Stimulated activated CD8-positive, alpha-beta memory T cell treated with anti-CD3 and anti-CD28 coated beads, Interleukin-12 subunit alpha, Interleukin-12 subunit beta, amount 100 ng/mL, for 1 hour (primary cell): Measurements from ENCODE around the gene GMNN.
"Not testable (repeated sequence)": the region's sequence is repeated elsewhere in the genome, so short reads cannot be mapped to it uniquely, and the experiment has no call there.

Source experiments
- DNase-seq: peaks from one replicate; pipeline ENCODE4 v3.0.0-alpha.2; 2020; ENCODE audit warnings: low read depth

The GMNN gene

DNA sequence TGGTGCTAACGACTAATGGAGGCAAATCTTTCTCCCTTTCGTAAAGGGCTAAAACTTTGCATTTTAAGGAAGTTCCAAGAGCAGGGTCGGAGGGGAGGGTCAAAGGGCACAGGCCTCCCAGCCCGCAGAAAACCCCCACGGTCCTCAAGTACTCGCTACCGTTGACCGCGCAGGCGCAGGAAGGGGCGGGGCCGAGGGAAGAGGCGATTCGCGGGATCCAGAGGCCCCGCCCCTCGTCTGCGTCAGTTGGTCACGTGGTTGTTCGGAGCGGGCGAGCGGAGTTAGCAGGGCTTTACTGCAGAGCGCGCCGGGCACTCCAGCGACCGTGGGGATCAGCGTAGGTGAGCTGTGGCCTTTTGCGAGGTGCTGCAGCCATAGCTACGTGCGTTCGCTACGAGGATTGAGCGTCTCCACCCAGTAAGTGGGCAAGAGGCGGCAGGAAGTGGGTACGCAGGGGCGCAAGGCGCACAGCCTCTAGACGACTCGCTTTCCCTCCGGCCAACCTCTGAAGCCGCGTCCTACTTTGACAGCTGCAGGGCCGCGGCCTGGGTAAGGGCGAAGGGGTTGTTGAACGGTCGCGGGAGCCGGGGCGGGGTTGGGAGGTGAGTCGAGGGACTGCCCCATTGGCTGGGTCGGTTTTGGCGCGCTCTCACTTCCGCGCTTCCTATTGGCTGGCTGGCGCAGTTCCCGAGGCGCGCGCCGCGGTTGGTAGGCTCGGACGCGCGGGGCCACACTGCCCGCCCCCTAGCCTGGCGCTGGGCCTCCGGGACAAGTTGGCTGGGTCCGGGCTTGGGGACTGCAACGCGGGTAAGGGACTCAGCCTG, at the start of gene GMNN:
Gene GMNN, plus strand, starts transcription at position 242 of the 824 bp plus-strand sequence. CDS start 2,310 bp downstream, outside the sequence.
- DNase-seq = peak; percentile 98

DNA sequence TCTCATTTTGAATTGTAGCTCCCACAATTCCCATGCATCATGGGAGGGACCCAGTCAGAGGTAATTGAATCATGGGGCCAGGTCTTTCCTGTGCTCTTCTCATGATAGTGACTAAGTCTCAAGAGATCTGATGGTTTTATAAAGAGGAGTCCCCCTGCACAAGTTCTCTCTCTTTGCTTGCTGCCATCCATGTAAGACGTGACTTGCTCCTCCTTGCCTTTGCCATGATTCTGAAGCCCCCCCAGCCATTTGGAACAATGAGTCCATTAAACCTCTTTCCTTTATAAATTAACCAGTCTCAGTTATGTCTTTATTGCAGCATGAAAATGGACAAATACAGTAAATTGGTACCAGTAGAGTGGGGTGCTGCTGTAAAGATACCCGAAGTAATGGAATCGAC, 44.1 kb upstream of the GMNN start:
- DNase-seq = not testable (repeated sequence)

DNA sequence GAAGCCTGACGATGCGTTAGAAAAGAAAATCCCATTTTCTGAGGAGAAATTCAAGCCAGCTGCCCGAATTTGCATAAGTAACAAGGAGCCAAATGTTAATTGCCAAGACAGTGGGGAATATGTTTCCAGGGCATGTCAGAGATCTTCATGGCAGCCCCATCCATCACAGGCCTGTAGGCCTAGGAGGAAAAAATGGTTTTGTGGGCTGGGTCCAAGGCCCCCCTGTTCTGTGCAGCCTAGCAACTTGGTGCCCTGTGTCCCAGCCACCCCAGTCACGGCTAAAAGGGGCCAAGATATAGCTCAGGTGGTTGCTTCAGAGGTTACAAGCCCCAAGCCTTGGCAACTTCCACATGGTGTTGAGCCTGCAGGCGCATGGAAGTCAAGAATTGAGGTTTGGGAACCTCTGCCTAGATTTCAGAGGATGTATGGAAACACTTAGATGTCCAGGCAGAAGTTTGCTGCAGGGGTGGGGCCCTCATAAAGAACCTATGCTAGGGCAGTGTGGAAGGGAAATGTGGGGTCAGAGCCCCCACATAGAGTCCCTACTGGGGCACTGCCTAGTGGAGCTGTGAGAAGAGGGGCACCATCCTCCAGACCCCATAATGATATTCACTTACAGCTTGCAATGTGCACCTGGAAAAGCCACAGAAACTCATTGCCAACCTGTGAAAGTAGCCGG, 43.1 kb upstream of the GMNN start:
- not testable (repeated sequence) for DNase-seq

DNA sequence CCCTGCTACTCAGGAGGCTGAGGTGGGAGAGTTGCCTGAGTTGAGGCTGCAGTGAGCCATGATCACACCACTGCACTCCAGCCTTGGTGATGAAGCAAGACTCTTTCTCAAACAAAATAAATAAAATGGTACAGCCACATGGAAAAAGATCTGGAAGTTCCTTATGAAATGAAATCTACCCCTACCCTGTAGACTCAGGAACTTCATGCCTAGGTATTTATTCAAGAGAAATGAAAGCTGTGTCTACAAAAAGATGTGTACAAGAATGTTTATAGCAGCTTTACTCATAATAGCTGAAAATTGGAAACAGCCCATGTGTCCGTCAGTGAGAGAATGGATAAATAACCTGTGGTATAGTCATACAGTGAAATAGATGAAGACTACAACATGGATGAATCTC, 40.6 kb upstream of the GMNN start:
- no peak for DNase-seq

DNA sequence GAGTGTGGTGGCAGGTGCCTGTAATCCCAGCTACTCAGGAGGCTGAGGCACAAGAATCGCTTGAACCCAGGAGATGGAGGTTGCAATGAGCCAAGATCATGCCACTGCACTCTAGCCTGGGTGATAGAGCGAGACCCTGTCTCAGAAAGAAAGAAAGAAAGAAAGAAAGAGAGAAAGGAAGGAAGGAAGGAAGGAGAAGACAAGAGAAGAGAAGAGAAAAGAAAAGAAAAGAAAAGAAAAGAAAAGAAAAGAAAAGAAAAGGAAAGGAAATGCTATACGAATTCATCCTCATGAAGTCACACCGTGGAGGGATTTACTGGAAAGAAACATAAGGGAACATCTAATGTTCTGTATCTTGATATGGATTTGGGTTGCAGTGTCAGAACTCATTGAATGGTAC, 40.0 kb upstream of the GMNN start:
- not testable (repeated sequence) for DNase-seq

DNA sequence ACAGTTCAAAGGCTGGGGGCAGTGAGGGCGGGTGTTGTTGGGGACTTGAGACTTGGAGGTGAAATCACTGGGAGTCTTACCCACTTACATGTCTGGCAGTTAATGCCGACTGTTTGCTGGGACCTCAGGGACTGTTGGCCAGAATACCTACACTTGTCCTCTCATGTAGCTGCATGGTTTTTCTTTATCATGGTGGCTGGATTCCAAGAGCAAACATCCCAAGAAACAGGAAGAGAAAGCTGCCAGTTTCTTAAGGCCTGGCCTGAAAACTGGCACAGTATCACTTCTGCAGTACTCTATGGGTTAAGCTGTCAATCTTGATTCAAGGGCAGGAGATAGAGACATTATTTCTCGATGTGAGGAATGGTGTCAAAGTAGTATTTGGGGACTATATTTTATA, 36.0 kb upstream of the GMNN start:
- DNase-seq = no peak

DNA sequence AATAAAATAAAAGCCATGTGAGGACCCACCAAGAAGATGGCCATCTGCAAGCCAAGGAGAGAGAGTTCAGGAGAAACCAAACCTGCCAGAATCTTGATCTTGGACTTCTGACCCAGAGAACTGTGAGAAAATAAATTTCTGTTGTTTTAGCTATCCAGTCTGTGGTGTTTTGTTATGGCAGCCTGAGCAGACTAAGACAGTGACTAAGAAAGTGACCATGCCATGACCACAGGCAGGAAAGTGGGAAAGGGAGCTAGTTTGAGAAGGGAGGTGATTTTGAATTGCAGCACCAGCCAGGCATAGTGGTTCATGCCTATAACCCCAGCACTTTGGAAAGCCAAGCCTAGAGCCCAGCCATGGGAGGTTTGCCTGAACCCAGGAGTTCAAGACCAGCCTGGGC, 33.9 kb upstream of the GMNN start:
- no peak for DNase-seq

DNA sequence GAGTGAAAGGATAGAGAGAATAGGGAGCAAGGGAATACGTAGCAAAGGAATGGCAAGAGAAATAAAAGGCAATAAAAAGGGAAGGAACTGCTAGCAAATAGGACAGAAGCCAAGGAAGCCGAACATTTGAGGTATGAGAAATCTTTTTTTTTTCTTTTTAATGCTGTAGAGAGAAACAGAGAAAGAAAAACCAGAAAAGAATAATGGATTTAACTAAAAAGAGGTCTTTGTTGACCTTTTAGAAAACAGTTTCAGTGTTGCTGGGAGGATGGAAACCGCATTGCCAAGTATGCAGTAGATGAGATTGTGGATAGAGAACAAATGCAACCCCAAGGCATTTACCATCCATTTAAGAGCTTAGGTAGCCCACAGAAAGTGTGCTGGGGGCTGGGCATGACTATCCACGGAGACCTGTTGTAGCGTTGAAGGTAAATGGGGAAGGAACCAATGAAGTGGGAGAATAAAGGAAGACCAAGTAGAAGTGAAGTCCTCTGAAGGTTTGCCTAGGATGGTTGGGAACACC, 32.5 kb upstream of the GMNN start:
- DNase-seq = no peak

DNA sequence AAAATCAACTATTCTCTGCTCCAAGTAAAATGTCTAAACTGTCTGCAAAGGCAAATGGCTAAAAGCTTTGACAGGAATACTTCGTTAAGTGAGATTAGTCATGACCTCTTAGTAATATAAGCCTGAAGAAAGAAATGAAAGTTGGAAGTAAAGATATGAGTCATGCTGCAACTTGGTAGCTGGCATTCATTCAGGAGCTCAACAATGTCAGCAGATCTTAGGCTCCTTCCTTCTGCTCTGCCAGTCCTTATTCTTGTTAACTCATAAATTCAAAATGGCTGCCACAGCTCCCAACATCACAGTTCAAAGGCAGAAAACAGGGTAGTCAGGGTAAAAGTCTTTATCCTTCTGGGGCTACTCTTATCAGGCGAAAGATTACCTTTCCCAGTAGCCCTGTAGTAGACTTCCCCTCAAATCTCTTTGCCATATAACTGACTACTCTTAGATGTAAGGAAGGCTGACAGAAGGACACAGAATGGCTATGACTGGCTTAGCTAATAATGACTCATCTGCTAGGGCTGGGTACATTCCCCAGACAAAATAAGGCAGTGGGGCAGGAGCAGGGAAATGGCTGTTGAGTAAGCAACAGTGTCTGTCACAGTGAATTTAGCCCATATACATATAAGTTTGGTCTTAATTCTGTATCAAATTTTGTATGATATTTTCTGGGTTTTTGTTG, 31.3 kb upstream of the GMNN start:
- no peak for DNase-seq

DNA sequence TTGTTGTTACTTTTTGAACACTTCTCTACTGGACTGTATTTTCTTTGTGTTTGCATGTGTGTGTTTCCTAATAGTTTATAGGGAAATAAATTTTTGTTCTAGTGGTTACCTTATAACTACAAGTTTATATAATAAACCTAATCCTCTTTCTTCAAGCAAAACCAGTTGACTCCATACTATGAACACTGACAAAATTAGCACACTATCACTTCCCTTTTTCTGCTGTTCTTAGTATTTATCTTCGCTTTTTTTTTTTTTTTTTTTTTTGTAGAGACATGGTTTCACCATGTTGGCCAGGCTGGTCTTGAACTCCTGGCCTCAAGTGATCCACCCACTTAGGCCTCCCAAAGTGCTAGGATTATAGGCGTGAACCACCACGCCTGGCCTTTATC, 30.8 kb upstream of the GMNN start:
- no peak for DNase-seq

DNA sequence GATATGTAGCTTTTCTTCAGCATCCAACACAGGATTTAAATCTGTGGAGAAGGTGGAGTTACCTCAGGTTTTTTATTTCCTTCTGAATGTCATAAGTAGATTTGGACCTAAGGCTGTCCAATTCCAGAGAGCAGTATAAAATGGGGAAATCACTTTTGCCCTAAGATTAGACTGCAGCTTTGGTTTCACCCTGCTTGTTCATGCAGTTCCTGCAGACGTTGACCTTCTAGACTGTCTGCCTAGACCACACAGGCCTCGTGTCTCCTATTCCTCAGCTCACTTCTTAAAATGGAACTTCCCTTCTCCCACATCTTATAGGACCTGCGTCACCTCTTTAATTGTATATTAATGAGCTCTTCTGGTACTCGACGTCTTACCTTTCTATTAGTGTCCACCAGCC, 29.8 kb upstream of the GMNN start:
- no peak for DNase-seq

DNA sequence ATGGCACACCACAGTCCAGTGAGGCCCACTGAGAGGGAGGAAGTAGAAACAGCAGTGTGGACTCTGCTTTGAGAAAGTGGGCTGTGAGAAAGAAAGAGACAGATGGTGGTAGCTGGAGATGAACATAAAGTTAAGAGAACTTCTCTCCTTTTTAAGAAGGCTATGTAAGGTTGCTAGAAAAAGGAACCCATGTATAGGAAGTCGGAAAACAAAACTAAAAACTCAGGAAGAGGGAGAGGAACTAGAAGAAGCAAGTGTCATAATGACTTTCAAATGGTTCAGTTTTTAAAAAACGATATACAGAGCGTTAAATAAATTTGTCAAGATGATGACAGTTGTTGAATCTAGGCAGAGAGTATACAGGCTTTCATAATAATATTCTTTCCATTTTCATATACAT, 25.4 kb upstream of the GMNN start:
- no peak for DNase-seq

DNA sequence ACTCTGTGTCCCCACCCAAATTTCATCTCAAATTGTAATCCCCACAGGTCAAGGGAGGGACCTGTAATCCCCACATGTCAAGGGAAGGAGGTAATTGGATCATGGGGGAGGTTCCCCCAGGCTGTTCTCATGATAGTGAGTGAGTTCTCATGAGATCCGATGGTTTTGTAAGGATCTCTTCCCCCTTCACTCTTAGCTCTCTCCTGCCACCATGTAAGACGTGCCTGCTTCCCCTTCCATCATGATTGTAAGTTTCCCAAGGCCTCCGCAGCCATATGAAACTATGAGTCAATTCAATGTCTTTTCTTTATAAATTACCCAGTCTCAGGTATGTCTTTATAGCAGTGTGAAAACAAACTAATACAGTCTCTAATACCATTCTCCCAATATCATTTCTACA, 23.9 kb upstream of the GMNN start:
- not testable (repeated sequence) for DNase-seq

DNA sequence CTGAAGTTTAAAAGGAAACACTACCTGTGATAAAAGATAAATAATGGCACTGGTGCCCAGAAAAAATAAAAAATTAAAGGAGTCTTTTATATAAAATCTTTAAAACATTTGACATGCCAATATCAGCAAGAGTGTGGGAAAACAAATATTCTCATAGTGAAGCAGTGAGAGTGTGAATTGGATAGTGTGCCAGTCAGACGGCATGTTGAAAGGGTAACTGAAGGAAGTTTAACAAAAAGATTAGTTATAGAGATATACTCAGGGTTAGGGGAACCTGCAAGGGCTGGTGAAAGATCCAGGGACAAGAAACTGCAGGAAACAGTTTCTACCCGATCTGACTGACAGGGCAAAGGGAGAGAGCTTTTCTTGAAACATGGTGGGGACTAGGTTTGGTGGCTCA, 22.2 kb upstream of the GMNN start:
- DNase-seq = no peak

DNA sequence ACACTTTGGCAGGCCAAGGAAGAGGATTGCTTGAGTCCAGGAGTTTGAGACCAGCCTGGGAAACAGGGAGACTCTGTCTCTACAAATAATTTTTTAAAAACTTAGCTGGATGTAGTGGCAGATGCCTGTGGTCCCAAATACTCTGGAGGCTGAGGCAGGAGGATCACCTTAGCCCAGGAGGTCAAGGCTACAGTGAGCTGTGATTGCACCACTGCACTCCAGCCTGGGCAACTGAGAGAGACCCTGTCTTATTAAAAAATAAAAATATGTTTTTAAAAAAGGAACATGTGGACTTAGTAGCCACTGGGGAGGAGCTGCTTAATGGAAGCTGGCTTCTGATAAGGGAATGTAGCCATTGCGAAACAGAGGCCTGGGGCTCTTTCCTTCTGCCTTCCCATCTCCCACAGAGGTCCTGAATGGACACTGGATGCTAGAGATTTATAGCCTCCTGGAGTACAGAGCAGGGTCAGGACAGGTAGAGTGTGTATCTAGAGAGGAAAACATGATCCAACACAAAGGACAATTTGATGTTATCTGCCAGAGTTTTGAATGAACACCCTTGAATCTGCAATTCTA, 21.7 kb upstream of the GMNN start:
- no peak for DNase-seq

DNA sequence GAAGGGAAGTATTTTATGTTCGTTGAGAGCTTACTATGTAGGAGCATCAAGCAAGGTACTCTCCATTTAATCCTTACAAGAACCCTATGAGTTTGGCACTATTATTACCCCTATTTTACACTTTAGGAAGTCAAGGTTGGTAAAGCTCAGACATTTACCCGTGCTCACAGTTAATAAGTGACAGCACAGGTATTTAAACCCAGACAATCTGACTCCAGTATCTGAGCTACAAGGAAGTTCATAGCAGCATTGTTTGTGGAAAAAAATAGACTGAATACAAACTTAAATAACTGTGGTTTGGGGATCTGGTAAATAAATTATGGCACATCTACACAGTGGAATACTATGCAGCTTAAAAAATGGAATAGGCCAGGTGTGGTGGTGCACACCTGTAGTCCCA, 21.2 kb upstream of the GMNN start:
- DNase-seq = no peak

DNA sequence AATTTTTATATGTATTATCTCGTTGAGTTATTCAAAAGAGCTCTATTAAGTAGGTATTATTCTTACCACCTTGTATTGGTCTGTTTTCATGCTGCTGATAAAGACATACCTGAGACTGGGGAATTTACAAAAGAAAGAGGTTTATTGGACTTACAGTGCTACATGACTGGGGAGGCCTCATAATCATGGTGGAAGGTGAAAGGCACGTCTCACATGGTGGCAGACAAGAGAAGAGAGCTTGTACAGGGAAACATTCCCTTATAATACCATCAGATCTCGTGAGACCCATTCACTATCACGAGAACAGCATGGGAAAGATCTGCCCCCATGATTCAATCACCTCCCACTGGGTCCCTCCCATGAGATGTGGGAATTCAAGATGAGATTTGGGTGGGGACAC, 20.4 kb upstream of the GMNN start:
- not testable (repeated sequence) for DNase-seq

DNA sequence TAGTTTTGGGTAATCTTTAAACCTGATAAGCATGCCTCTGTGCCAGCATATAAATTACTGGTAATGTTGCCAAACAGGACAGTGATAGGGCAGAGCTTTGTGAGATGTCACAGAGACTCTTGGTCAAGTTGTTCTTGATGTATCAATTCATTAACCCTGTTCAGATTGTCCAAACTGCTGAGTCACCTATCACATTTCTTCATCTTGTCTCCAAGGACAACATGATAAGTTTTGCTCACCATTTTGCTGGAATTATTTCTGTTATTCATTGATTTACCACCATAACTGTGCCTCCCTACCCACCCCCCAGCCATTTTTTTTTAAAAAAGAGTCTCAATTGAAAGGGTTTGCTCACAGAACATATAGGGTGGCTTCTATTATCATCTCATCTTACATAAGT, 19.5 kb upstream of the GMNN start:
- DNase-seq = no peak

DNA sequence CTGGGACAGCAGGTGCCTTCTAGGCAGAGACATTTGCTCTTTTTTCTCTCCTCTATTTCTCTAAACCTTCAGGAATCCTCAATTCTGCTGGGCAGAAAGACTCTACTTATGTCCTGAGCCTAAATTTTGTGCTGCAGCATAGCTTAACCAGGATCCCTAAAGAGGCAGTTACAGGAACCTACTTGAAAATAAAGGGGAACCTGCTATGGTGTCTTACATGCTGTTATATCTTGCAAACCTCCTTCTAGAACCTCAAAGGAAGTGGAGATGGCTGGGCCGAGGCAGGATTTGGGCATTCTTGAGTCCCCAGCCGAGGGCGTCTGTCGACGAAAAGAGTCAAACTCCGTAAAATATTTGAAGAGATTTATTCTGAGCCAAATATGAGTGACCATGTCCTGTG, 17.1 kb upstream of the GMNN start:
- no peak for DNase-seq

DNA sequence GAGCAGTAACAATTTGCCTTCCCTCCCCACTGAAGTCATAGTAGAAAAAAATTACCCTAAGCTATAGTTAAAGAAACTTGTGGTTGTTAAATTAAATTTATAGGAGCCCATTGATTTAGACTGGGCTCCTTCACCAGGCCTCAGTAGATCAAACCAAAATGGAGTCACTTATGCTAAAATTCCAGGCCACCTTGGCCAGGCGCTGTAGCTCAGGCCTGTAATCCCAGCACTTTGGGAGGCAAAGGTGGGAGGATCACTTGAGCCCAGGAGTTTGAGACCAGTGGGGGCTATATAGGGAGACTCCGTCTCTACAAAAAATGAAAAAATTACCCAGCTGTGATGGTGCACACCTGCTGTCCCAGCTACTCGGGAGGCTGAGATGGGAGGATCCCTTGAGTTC, 15.0 kb upstream of the GMNN start:
- no peak for DNase-seq

DNA sequence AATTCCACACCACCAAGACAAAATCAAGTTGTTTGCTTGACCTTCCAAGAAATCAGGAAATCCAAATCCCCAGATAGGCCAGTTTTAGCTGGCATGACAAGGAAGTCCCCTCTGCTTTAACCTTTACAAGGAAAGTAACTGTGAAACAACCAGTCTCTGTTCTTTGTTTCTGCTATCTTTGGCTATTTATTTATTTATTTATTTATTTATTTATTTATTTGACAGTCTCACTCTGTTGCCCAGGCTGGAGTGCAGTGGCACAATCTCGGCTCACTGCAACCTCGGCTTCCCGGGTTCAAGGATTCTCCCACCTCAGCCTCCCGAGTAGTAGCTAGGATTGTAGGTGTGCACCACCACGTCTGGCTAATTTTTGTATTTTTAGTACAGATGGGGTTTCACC, 14.5 kb upstream of the GMNN start:
- DNase-seq = no peak

DNA sequence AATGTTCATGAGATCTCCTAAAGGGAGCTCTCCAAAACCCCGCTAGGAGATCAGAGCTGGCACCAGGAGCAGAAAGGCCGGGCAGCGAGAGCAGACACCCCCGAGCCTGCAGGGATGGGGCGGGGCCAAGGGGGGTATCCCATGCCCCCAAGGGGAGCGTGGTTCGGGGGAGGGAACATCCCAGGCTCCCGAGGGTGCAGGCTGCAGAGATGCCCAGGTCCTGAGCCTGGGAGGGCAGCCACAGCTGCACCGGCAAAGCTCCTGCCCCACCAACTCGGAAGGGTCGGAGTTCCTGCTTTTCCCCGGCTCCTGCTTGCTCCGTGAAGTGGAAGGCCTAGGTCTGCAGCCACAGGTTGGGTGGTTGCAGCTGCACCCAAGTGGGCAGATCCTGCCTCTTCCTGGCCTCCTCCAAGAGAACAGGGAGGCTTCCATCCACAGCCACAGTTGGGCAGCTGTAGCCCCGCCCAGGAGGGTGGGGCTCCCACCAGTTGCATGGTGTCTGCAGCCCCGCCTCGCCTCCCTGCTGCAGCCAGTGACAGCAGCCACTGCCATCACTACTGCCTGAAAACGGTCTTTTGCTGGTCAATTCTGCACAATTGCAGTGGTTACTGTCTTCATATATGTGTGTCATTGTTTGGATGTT, 13.4 kb upstream of the GMNN start:
- DNase-seq = no peak
